NCI-H128 (cell line): Measurements from ENCODE around the gene LRIG2.
"Not testable (repeated sequence)": the region's sequence is repeated elsewhere in the genome, so short reads cannot be mapped to it uniquely, and the experiment has no call there.

ENCODE experiments used
- DNase-seq: peaks from one replicate; lab custom pipeline; 2025; ENCODE audit not compliant: unreplicated experiment; lab: John Stamatoyannopoulos, UW

The LRIG2 gene

GRCh38 chr1:113072757-113073478 is at the start of gene LRIG2:
TSS of gene LRIG2 (plus strand) at chr1:113073198. CDS start at chr1:113073407, 209 bp downstream.
- peak; percentile 97 for DNase-seq

DNA sequence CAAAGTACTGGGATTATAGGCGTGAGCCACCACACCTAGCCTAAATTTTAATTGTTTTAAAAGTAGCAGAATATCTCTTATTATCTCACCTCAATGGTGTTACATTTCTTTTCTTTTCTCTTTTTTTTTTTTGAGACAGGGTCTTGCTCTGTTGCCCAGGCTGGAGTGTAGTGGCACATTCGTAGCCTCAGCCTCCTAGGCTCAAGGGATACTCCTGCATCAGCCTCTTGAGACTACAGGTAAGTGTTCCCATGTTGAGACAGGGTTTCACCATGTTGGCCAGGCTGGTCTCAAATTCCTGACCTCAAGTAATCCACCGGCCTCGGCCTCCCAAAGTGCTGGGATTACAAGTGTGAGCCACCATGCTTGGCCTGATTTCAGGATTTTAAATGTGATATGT is 49.7 kb upstream of the LRIG2 start:
- DNase-seq = not testable (repeated sequence)

- DNase-seq = no peak
Measured at GRCh38 chr1:113027007-113027406, 46.0 kb upstream of the LRIG2 start.

- DNase-seq = no peak
Measured at GRCh38 chr1:113027449-113027848, 45.5 kb upstream of the LRIG2 start.

DNA sequence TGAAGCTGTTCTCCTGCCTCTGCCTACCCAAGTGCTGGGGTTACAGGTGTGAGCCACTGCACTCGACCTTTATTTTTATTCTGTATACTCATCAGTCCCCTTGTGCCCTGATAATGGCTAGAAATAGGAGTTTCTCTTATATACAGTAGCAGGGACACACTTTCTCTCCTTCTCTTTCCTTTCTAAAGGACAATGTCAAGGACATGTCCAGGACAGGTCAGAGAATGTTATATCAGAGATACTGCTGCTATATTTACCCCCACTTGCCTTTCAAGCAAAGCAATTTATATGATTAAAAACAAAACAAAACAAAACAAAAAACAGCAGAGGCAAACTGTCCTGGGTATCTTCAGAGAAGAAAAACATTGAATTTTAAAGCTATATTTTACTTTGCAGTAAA is 43.2 kb upstream of the LRIG2 start:
- no peak for DNase-seq

DNA sequence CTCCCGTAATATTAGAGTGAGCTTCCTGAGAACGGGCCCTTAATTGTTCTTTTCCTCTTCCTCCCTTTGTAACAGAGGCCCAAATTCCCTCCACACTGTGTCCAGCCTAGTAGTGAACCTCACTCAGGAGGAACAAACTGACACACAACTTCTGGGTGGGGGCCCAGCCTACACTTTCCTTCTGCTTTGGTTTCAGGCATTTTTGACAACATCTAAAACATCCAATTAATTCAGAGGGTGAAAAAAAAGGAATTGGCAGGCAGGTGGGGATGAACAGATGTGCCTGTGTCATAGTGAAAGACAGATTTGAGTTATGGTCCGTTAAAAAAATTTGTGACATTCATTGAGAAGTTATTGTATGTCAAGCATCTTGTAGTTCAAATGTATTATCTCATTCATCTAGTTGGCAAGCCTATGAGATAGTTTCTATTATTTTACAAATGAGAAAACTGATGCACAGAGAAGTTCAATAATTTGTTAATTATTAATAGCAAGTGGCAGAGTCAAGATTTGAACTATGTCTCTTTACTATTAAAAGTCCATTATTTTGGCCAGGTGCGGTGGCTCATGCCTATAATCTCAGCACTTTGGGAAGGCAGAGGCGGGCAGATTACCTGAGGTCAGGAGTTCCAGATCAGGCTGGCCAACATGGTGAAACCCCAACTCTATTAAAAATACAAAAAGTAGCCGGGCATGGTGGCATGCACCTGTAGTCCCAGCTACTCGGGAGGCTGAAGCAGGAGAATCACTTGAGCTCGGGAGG is 41.6 kb upstream of the LRIG2 start:
- DNase-seq = no peak

DNA sequence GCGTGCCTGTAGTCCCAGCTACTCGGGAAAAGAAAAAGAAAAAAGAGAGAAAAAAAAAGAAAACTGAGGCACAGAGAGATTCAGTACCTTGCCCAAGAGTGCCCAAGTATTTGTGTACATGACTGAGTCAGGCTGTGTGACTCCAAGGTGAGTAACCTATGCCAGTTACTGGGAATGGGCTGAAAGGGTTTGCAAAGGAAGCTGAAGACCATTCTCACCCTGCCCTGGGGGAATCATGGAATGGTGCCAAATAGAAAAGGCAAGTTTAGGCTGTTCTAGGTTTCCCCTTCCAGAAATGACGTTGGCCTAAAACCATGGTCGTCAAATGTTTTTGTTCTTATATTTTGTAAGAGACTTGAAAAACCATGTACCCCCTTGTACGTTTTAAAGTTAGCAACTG is 37.9 kb upstream of the LRIG2 start:
- DNase-seq = no peak

DNA sequence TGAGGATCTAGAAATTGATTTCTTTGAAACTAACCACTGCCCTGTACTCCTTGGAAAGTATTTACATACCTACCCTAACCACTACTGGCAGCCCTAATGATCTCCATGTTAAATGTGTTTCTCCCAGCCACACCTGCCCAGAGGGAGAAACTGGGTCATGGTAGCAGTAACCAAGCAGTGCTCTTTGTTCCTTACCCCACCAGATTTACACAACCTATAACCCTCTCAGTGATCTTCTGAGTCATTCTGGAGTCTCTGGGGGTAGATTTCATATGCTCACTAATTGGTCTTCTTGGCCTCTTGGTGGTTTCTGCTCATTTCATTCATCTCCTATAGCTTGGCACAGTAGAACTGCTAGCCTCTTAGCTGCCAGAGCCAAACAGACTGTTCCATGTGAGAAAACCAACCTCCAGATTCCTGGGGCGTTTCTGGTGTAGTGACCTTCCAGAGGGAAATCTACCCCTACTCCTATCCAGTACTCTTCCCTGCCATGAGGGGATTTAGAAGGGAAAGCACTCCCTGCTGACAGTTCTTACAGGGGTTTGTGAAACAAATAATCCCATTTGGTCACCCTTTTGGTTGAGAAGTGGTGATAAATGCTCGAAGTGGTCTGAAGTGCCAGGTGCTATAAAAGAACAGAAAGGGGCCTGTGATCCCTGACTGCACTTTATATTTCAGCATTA is 36.2 kb upstream of the LRIG2 start:
- DNase-seq = no peak

DNA sequence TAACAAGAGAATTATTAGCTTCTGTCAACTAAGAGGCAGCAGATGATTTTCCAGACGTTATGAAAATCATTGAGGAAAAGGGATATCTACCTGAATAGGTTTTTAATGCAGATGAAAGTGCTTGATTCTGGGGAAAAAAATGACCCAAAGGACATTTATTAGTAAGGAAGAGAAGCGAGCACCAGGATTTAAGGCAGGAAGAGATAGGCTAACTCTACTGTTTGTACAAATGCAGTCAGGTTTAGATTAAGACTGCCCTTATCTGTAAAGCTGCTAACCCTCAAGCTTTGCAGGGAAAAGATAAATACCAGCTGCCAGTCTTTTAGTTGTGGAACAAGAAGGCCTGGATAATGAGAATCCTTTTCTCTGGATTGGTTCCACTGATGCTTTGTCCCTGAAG is 33.0 kb upstream of the LRIG2 start:
- DNase-seq = no peak

GRCh38 chr1:113040718-113041412 is 32.1 kb upstream of the LRIG2 start:
- no peak for DNase-seq

DNA sequence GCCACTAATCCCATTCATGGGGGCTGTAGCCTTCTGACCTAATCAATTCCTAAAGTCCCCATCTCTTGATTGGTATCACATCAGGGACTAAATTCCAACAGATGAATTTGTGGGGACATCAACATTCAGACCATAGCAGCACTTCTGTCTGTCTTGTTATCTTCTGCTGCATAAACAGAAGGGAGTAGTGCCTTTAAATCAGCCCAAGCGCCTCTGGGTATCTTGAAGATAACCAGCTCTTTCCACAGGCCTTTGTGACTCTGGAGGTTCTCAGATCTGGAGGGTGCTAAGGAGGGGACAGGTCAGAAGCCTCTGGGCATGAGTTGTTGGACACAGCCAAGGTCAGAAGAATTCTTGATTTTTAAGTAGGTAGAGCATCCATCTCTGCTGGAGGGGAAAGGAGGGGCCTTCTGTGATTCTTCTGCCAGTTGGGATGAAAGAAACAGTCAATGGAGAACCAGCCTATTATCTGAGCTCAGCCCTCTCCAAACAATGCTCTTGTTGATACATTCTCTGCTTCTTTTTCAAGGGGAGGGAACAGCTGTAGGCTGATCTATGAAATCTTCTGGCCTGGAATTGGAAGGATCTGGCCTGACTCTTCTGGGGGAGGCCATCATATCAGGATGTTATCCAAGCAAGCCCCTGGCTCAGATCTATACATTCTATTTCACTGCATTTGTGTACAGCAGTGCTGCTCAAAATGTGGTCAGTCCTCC is 31.3 kb upstream of the LRIG2 start:
- DNase-seq = no peak

GRCh38 chr1:113042285-113043143 is 30.5 kb upstream of the LRIG2 start:
- no peak for DNase-seq

DNA sequence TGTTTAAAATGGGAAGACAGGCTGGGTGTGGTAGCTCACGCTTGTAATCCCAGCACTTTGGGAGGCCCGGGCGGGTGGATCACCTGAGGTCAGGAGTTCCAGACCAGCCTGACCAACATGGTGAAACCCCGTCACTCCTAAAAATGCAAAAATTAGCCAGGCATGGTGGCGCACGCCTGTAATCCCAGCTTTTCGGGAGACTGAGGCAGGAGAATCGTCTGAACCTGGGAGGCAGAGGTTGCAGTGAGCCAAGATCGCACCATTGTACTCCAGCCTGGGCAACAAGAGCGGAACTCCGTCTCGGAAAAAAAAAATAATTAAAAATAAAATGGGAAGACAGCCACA is 29.9 kb upstream of the LRIG2 start:
- not testable (repeated sequence) for DNase-seq

DNA sequence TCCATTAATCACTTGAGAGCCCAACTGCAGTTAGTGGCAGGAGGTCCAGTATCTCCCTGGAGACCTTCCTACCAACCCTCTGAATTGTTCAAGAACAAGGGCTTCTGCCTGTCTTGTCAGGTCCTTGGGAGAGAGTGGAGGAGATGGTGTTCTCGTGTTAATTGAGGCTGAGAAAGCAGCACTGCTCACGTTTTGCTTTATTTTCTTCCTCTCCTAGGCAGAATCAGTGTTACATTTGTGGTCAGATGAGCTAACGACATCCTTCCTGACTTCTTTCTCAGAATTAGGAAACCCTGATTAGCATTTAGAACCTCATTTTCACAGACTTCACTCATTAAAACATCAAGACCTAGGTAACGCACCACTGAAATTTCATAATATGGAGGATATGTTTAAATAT is 26.4 kb upstream of the LRIG2 start:
- no peak for DNase-seq

GRCh38 chr1:113048064-113048463 is 24.9 kb upstream of the LRIG2 start:
- DNase-seq = no peak

DNA sequence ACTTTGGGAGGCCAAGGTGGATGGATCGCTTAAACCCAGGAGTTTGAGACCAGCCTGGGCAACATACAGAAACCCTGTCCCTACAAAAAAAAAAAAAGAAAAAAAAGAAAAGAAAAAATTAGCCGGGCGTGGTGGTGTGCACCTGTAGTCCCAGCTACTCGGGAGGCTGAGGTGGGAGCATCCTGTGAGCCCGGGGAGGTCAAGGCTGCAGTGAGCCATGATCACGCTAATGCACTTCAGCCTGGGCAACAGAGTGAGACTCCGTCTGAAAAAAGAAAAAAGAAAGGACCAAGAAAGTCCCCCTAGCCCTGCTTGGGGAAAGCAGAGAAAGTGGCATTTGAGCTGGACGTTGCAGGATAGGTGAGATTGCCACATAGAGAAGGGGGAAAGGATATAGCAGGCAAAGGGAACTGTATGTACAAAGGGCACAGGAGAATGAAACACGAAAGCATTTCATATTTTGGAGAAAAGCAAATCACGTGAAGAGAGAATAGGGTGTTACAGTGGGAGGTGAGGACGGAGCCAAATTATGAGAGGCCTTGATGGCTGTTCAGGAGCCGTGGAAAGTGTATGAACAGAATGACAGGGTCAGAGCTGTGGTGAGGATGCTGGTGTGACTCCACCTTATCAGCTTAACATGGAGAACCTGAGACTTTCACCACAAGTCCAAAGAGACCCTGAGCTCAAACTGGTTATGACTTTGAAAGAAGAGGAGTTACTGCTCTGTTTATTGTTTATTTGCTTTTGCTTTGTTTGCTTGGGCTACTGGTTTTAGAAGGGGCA is 19.5 kb upstream of the LRIG2 start:
- no peak for DNase-seq

DNA sequence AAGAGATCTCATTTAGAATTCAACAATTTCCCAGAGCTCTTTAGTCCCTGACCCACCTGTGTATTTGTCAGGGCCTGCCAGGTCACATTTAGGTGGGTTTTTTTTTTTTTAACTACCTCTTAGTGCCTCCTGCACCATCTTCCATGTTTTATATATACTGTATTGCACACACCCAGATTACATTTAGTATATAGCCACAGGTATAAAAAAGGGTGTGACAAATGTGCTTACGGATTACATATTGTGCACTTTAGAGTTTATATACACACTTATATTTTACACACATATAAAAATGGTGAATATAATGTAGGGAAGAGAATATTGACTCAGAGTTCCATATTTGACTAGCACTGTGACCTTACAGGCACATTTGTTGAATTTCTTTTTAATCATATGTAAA is 17.4 kb upstream of the LRIG2 start:
- no peak for DNase-seq

GRCh38 chr1:113057006-113057405 is 16.0 kb upstream of the LRIG2 start:
- no peak for DNase-seq
